Ramos (cell line): ENCODE data around the gene FASTKD3.

Experiments
- in situ Hi-C: fragments of 300-500 bp; cut with MboI; formaldehyde crosslinking; loops from one replicate; pipeline ENCODE4 v1.14.3; 2022; ENCODE audit warnings: low sequenced_read_pairs; ENCODE audit not compliant: unreplicated experiment

FASTKD3 gene

GRCh38 chr5:7813007-7813406 lies 55.8 kb downstream of the FASTKD3 start:
- in situ Hi-C loops: no loop called here

GRCh38 chr5:7811715-7812114 lies 57.1 kb downstream of the FASTKD3 start:
- in situ Hi-C loops: no loop called here
